GM12878 (cell line): Measurements from ENCODE around the gene ORAI3. TPM values are rescaled to one million over a fixed set of nuclear protein-coding genes. Genes with fewer than 3 reads are reported as not detected.
A peak's percentile ranks its signal among the peaks of the same experiment; 100 is the strongest.

Source experiments
- ATAC-seq: fragments of 200-7000 bp; cut with Tn5 transposase; 3 replicates; pipeline ENCODE4 v1.9.1; 2020; ENCODE audit warnings: mild to moderate bottlenecking, moderate library complexity
- BruUV-seq: library from RNA; stranded (reverse); fragments of 400-500 nt; replicated peaks from 2 replicates; lab custom pipeline; 2021; lab: Mats Ljungman, UMichigan
- CTCF ChIA-PET: fragments of 300-600 bp; sonication (Branson Sonifier 250); formaldehyde crosslinking; extraction: SDS; loops from one replicate; lab custom pipeline; 2021; ENCODE audit warnings: inconsistent platforms; lab: Yijun Ruan, JAX
- POLR2A ChIA-PET: fragments of 350-600 bp; formaldehyde crosslinking; extraction: SDS; loops from one replicate; lab custom pipeline; 2021; ENCODE audit warnings: inconsistent platforms; lab: Charles Lee
- RAD21 ChIA-PET: fragments of 300-600 bp; sonication (Branson Sonifier 250); formaldehyde crosslinking; loops from one replicate; lab custom pipeline; 2023; ENCODE audit warnings: antibody characterized with exemption; ENCODE audit not compliant: unreplicated experiment; lab: Charles Lee
- SMC1A ChIA-PET: fragments of 300-600 bp; sonication (Branson Sonifier 250); formaldehyde crosslinking; loops from one replicate; lab custom pipeline; 2023; ENCODE audit not compliant: unreplicated experiment, uncharacterized antibody; lab: Charles Lee
- DNase-seq: peaks from one replicate; pipeline ENCODE4 v3.0.0-alpha.2; 2011; ENCODE audit warnings: low read depth, low spot score
- FAIRE-seq: peaks from 3 replicates; lab custom pipeline; 2011; peaks lifted over from hg19 to GRCh38; lab: Jason Lieb, UNC
- H2AFZ ChIP-seq: 2 replicates; pipeline ENCODE4 v1.6.0; 2011; ENCODE audit warnings: low read depth, low read length, control low read depth; ENCODE audit not compliant: control insufficient read depth
- H3K27ac ChIP-seq: 2 replicates; pipeline ENCODE4 v1.5.1; 2011; ENCODE audit warnings: control low read depth; ENCODE audit not compliant: control insufficient read depth, insufficient read depth
- H3K27me3 ChIP-seq, 2 experiments: replicated peaks in 1 of 2; 2 replicates each; pipeline versions ENCODE4 v1.6.0 to v1.6.1; 2011; ENCODE audit warnings: low read length in 1 of 2; ENCODE audit not compliant: control insufficient read depth in 2 of 2, insufficient read depth in 2 of 2
- H3K36me3 ChIP-seq, 2 experiments: 2 replicates each; pipeline ENCODE4 v1.5.1; 2011; ENCODE audit warnings: low read length in 1 of 2; ENCODE audit not compliant: control insufficient read depth in 2 of 2, insufficient read depth in 2 of 2
- H3K4me1 ChIP-seq: 2 replicates; pipeline ENCODE4 v1.6.1; 2011; ENCODE audit warnings: mild to moderate bottlenecking, low read length, moderate library complexity, mixed read lengths; ENCODE audit not compliant: control insufficient read depth, insufficient read depth
- H3K4me2 ChIP-seq: 2 replicates; pipeline ENCODE4 v1.6.0; 2011; ENCODE audit warnings: control low read depth; ENCODE audit not compliant: control insufficient read depth, insufficient read depth
- H3K4me3 ChIP-seq: fragments of 200-600 bp; sonication (generic); 2 replicates; pipeline ENCODE4 v1.5.1; 2016
- H3K79me2 ChIP-seq: 2 replicates; pipeline ENCODE4 v1.6.0; 2011; ENCODE audit warnings: low read length; ENCODE audit not compliant: control insufficient read depth, insufficient read depth
- H3K9ac ChIP-seq: 2 replicates; pipeline ENCODE4 v1.8.0; 2011; ENCODE audit warnings: low read length, control low read depth, mixed read lengths; ENCODE audit not compliant: control insufficient read depth, insufficient read depth
- H3K9me3 ChIP-seq: replicated peaks from 3 replicates; pipeline ENCODE4 v1.5.1; 2011; ENCODE audit warnings: mild to moderate bottlenecking, low read length; ENCODE audit not compliant: control insufficient read depth, insufficient read depth
- H4K20me1 ChIP-seq: 2 replicates; pipeline ENCODE4 v1.6.0; 2011; ENCODE audit not compliant: control insufficient read depth, insufficient read depth
- CBFB ChIP-seq: IDR thresholded peaks from 2 replicates; pipeline ENCODE4 v1.6.1; 2016; ENCODE audit warnings: antibody characterized with exemption, low read depth
- CREB1 ChIP-seq: IDR thresholded peaks from 2 replicates; pipeline ENCODE4 v1.6.1; 2012; ENCODE audit warnings: low read depth, mild to moderate bottlenecking, inconsistent platforms
- CREM ChIP-seq: IDR thresholded peaks from 2 replicates; pipeline ENCODE4 v1.6.1; 2014; ENCODE audit warnings: antibody characterized with exemption, low read depth
- HDGF ChIP-seq: fragments of 450-650 bp; IDR thresholded peaks from 2 replicates; pipeline ENCODE4 v1.6.1; 2016; ENCODE audit warnings: antibody characterized with exemption
- IKZF1 ChIP-seq: fragments of 450-650 bp; conservative IDR thresholded peaks from 2 replicates; pipeline ENCODE4 v1.6.1; 2017; ENCODE audit warnings: antibody characterized with exemption, mild to moderate bottlenecking
- NFXL1 ChIP-seq: fragments of 450-650 bp; IDR thresholded peaks from 2 replicates; pipeline ENCODE4 v1.6.1; 2017; ENCODE audit warnings: antibody characterized with exemption, mild to moderate bottlenecking, borderline replicate concordance
- POLR2AphosphoS2 ChIP-seq: IDR thresholded peaks from 2 replicates; pipeline ENCODE4 v1.6.1; 2011; ENCODE audit warnings: low read depth, mild to moderate bottlenecking, low read length, improper control_type of control experiment, moderate library complexity
- POLR2AphosphoS5 ChIP-seq: IDR thresholded peaks from 2 replicates; pipeline ENCODE4 v1.6.1; 2011; ENCODE audit warnings: mild to moderate bottlenecking, low read length, inconsistent platforms
- RBBP5 ChIP-seq: fragments of 200-600 bp; sonication (generic); conservative IDR thresholded peaks from 2 replicates; pipeline ENCODE4 v1.6.1; 2016
- SIX5 ChIP-seq: IDR thresholded peaks from 2 replicates; pipeline ENCODE4 v1.6.1; 2011; ENCODE audit warnings: mild to moderate bottlenecking, low read depth, low read length, moderate library complexity; ENCODE audit not compliant: severe bottlenecking
- TAF1 ChIP-seq: IDR thresholded peaks from 2 replicates; pipeline ENCODE4 v1.6.1; 2011; ENCODE audit warnings: mild to moderate bottlenecking, low read depth, low read length, borderline replicate concordance
- TCF12 ChIP-seq: IDR thresholded peaks from 2 replicates; pipeline ENCODE4 v1.6.1; 2011; ENCODE audit warnings: low read depth, mild to moderate bottlenecking, low read length
- WGBS: methylation state at CpG from one replicate; pipeline ENCODE4 v1.1.6; 2016; ENCODE audit warnings: low lambda C conversion rate; ENCODE audit not compliant: insufficient replicate concordance, insufficient coverage; ENCODE audit errors: missing lambda C conversion rate; 5-methylcytosine and 5-hydroxymethylcytosine counted together
- in situ Hi-C: fragments of 300-500 bp; cut with MboI; formaldehyde crosslinking; loops from 9 replicates; pipeline ENCODE4 v1.14.3; 2018; ENCODE audit warnings: mixed read lengths
- intact Hi-C: fragments of 100-400 bp; cut with micrococcal nuclease; formaldehyde crosslinking; loops from one replicate; pipeline ENCODE4 v1.14.2; 2022; ENCODE audit not compliant: unreplicated experiment
- polyA plus RNA-seq, 11 experiments: library from polyadenylated mRNA; depleted of rRNA in 4 of 11; unstranded in 6 of 11; stranded (reverse) in 5 of 11; fragments of >200 nt; fragmentation: Nextera tagmentation in 4 of 11; fragmentation: Illumina TruSeq in 1 of 11; extraction: Ambion mirVana in 4 of 11; extraction: Trizol in 1 of 11; gene quantifications; 1 replicate in 1 of 11; 2 replicates in 10 of 11; pipeline versions ENCODE4 v1.2.1 to v1.2.3, GENCODE V29; 2011 to 2016; ENCODE audit warnings: inconsistent platforms in 2 of 11, missing spikeins in 2 of 11, low read depth in 1 of 11
- total RNA-seq, 4 experiments: library from RNA; depleted of rRNA in 3 of 4; stranded (reverse); fragments of >200 nt in 3 of 4; fragmentation: Illumina TruSeq in 1 of 4; extraction: Trizol in 1 of 4; gene quantifications; 2 replicates each; pipeline versions ENCODE4 v1.2.1 to v1.2.3, GENCODE V29; 2013 to 2021
- TF ChIP-seq, protein P1 (sequence below): fragments of 450-650 bp; IDR thresholded peaks from 2 replicates; pipeline ENCODE4 v1.6.1; 2018; ENCODE audit warnings: borderline replicate concordance, mild to moderate bottlenecking; ENCODE audit not compliant: partially characterized antibody
- TF ChIP-seq, protein P2 (sequence below): fragments of 450-650 bp; IDR thresholded peaks from 2 replicates; pipeline ENCODE4 v1.6.1; 2017; ENCODE audit warnings: mild to moderate bottlenecking, moderate library complexity

Gene ORAI3
- total and polyA plus RNA-seq, 10 of the 15 experiments (the other 5 are each of a cell fraction or from before 2014, with no cell fraction given), result 3.4 to 21.9 (median 16.2) TPM

DNA sequence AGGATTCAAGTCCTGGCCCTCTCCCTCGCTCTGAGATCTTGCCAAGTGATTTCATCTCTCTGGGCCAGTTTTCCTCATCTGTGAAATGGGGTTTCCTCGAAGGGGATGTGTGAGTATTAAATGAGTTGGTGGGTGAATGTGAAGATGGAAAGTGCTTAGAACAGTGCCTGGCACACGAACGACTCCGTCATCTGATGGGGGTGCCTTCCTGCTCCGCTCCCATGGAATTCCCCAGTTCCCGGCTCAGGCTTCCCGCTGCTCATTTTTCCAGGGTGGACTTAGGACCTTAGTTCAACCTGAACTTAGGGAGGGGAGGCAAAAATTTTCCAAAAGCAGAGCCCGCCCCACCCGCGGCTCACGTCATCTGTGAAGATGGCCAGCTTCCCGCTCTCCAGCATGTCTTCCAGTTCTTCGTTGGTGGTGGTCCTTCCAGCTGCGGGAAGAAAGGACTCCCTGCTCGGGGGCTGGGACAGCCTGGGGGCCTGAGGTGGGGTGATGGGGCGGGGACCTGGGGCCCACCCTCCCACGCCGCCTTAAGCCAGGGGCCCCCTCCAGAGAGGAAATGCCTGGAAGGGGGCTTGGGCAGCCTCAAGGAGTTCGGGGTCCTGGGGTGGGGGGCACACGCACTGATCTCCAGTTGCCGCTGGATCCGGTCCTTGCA lies 47.6 kb downstream of the ORAI3 start (continued):
- 0 out of 2 replicates have a peak, but pooled peaks have one; percentile 6 for TF ChIP-seq TCF12
- peak; percentile 39; the same call in 1 of the 2 replicates for TF ChIP-seq CREM
- TF ChIP-seq IKZF1, result peak; percentile 67
- no peak for TF ChIP-seq SIX5

DNA sequence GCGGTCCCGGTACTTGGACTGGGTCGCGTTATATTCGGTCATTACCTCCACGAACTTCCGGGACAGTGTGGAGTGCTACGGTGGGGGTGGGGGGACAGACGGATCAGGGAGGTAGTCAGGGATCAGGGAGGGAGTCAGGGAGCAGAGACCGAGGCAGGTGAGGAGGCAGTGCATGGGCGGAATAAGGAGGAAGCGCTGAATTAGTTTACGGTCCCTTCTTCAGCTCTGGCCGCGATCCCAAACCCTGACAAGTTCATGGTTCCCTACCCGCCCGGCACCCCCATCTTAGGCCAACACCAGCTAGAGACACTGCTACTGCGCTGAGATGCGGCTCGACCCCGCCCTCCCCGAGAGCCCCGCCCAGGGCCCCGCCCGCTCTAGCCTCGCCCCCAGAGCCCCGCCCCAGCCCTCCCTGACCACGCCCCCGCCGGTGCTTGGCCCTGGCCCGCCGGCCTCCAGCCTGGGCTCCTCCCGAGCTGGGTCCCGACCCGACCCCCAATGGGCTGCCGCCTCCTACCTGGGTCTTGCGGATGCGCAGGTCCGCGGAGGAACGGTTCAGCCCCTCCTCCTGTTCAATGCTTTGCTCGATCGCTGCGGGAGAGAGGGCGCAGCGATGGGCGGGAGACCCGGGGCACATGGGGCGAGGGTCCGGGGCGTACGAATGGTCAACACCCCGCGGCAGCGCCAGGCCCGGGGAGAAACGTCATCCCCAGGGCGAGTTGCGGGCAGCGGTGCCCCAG lies 48.3 kb downstream of the ORAI3 start:
- peaks cover 17% of the 10 kb centered on the region for H3K4me1 ChIP-seq
- H3K79me2 ChIP-seq, result no peaks in the 10 kb centered on the region; the same call in 1 of the 2 replicates
- intact Hi-C loops (loop anchor here (5.0 to 10.0 kb wide), 3 partner anchors 78 to 185 kb away; partner anchors contain the start of genes FUS, ZNF646 and ZNF668), in situ Hi-C loops (loop anchor here (25.0 kb wide), 1 partner anchor 440 kb away; the partner anchor contains the start of genes COX6A2 and ZNF843)
- ChIA-PET SMC1A (no interaction called here), RAD21 (interaction anchor here (0.8 to 1.6 kb wide), 5 partner anchors 9 to 396 kb away, joined by 3 to 11 read pairs (median 3); partner anchors contain the start of genes ITGAD, ZNF646 and ZNF668), POLR2A (interaction anchor here (0.5 to 3.0 kb wide), 8 partner anchors 12 to 461 kb away, joined by 4 to 21 read pairs (median 4); partner anchors contain the start of genes HSD3B7, KAT8, ZNF646 and ZNF668), CTCF (interaction anchor here (0.9 to 4.3 kb wide), 3 partner anchors 12 to 43 kb away, joined by 3 to 16 read pairs (median 3); partner anchors contain the start of gene HSD3B7)
- H3K9me3 ChIP-seq, result no peaks in the 10 kb centered on the region
- no TSS peak for BruUV-seq
- peak; percentile 90 for ATAC-seq
- H3K27me3 ChIP-seq, result no peaks in the 10 kb centered on the region; a peak in 1 of 4 replicates
- no peaks in the 10 kb centered on the region for H3K36me3 ChIP-seq
- H3K9ac ChIP-seq, result peak overlapping the region; percentile 78
- peak overlapping the region; percentile 82 for H3K27ac ChIP-seq
- peak; percentile 54 for FAIRE-seq
- peak overlapping the region; percentile 97 for H3K4me3 ChIP-seq
- peak overlapping the region; percentile 95 for H3K4me2 ChIP-seq
- WGBS, result 19% methylated on average over 44 of the region's 60 CpGs
- peak overlapping the region; percentile 89 for H2AFZ ChIP-seq
- no peaks in the 10 kb centered on the region for H4K20me1 ChIP-seq
- DNase-seq, result peak; percentile 51
- TF ChIP-seq, protein P1, sequence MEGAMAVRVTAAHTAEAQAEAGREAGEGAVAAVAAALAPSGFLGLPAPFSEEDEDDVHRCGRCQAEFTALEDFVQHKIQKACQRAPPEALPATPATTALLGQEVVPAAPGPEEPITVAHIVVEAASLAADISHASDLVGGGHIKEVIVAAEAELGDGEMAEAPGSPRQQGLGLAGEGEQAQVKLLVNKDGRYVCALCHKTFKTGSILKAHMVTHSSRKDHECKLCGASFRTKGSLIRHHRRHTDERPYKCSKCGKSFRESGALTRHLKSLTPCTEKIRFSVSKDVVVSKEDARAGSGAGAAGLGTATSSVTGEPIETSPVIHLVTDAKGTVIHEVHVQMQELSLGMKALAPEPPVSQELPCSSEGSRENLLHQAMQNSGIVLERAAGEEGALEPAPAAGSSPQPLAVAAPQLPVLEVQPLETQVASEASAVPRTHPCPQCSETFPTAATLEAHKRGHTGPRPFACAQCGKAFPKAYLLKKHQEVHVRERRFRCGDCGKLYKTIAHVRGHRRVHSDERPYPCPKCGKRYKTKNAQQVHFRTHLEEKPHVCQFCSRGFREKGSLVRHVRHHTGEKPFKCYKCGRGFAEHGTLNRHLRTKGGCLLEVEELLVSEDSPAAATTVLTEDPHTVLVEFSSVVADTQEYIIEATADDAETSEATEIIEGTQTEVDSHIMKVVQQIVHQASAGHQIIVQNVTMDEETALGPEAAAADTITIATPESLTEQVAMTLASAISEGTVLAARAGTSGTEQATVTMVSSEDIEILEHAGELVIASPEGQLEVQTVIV, result peak; percentile 42
- peak; percentile 63; the same call in 1 of the 2 replicates for TF ChIP-seq TAF1
- TF ChIP-seq POLR2AphosphoS2, result peak; percentile 36; the same call in 1 of the 2 replicates
- TF ChIP-seq CREB1, result peak; percentile 68
- TF ChIP-seq, protein P2, sequence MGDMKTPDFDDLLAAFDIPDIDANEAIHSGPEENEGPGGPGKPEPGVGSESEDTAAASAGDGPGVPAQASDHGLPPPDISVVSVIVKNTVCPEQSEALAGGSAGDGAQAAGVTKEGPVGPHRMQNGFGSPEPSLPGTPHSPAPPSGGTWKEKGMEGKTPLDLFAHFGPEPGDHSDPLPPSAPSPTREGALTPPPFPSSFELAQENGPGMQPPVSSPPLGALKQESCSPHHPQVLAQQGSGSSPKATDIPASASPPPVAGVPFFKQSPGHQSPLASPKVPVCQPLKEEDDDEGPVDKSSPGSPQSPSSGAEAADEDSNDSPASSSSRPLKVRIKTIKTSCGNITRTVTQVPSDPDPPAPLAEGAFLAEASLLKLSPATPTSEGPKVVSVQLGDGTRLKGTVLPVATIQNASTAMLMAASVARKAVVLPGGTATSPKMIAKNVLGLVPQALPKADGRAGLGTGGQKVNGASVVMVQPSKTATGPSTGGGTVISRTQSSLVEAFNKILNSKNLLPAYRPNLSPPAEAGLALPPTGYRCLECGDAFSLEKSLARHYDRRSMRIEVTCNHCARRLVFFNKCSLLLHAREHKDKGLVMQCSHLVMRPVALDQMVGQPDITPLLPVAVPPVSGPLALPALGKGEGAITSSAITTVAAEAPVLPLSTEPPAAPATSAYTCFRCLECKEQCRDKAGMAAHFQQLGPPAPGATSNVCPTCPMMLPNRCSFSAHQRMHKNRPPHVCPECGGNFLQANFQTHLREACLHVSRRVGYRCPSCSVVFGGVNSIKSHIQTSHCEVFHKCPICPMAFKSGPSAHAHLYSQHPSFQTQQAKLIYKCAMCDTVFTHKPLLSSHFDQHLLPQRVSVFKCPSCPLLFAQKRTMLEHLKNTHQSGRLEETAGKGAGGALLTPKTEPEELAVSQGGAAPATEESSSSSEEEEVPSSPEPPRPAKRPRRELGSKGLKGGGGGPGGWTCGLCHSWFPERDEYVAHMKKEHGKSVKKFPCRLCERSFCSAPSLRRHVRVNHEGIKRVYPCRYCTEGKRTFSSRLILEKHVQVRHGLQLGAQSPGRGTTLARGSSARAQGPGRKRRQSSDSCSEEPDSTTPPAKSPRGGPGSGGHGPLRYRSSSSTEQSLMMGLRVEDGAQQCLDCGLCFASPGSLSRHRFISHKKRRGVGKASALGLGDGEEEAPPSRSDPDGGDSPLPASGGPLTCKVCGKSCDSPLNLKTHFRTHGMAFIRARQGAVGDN, result peak; percentile 31; the same call in 1 of the 2 replicates
- TF ChIP-seq CBFB, result peak; percentile 53; the same call in 1 of the 2 replicates
- no peak for TF ChIP-seq NFXL1
- TF ChIP-seq POLR2AphosphoS5, result peak; percentile 88
- TF ChIP-seq RBBP5, result no peak
- TF ChIP-seq HDGF, result peak; percentile 85; the same call in 1 of the 2 replicates
